Measurements from ENCODE around the gene GGTA1.

DNA sequence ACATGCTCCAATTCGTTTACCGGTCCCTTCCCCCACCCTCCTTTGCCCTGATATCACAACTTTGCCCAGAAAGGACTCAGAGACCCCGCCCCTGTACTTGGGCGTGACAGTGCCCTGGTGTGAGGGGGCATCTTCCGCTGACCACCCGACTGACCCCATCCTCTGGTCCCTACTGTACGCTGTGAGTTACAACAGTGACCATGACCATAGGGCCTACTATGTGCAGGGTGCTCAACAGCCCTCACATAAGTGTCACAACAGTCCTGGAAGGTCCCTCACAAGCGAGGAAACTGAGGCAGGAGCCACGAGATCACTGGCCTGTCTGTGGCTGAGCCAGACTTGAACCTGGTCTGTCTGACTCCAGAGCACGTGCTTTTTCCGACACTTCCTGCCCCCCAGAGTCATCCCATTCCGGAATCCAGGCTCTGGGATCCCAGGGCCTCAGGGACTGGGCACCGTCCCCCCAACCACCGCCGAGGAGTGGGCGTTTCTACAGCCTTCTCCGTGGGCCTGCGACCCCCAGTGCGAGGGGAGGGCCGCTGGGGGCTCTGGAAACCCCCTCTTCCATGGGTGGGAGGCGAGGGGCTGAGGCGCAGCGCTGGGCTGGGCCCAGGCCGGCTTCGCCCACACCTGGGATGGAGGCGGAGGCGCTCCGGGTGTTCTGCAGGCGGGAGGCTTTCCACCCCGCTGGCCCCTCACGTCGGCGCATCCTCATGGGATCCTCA, 45.7 kb upstream of the GGTA1 start:
- TF ChIP-seq, protein P1, sequence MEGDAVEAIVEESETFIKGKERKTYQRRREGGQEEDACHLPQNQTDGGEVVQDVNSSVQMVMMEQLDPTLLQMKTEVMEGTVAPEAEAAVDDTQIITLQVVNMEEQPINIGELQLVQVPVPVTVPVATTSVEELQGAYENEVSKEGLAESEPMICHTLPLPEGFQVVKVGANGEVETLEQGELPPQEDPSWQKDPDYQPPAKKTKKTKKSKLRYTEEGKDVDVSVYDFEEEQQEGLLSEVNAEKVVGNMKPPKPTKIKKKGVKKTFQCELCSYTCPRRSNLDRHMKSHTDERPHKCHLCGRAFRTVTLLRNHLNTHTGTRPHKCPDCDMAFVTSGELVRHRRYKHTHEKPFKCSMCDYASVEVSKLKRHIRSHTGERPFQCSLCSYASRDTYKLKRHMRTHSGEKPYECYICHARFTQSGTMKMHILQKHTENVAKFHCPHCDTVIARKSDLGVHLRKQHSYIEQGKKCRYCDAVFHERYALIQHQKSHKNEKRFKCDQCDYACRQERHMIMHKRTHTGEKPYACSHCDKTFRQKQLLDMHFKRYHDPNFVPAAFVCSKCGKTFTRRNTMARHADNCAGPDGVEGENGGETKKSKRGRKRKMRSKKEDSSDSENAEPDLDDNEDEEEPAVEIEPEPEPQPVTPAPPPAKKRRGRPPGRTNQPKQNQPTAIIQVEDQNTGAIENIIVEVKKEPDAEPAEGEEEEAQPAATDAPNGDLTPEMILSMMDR (IDR thresholded peaks at IDR 0.05 in 8 of 11, conservative IDR thresholded peaks at IDR 0.05 in 3 of 11) = no peak
- TF ChIP-seq POLR2A (IDR thresholded peaks at IDR 0.05) = no peak
- no peak for TF ChIP-seq POLR2AphosphoS5 (IDR thresholded peaks at IDR 0.05)
